ENCODE data around the gene TBC1D14. TPM values are rescaled to one million over a fixed set of nuclear protein-coding genes. Genes with fewer than 3 reads are reported as not detected.

Gene TBC1D14
- total and polyA plus RNA-seq, 4 donors = 15.1 to 60.1 (median 46.4) TPM

GRCh38 chr4:6964858-6965257 is 55.2 kb downstream of the TBC1D14 start:
- ATAC-seq (ENCODE audit: insufficient read depth, low FRiP score) (no peak), DNase-seq (no peak)
- no peak overlapping the region for H3K27ac ChIP-seq (ENCODE audit: low read depth in 1 of 2, low read length in 1 of 2)
- H3K9me3 ChIP-seq (ENCODE audit: control insufficient read depth in 4 of 4, insufficient read depth in 3 of 4, low read length in 3 of 4) = no peaks in the 10 kb centered on the region
- H3K9ac ChIP-seq (ENCODE audit: insufficient read depth in 1 of 2, low read length in 2 of 2) = no peak overlapping the region
- TF ChIP-seq, protein P1, sequence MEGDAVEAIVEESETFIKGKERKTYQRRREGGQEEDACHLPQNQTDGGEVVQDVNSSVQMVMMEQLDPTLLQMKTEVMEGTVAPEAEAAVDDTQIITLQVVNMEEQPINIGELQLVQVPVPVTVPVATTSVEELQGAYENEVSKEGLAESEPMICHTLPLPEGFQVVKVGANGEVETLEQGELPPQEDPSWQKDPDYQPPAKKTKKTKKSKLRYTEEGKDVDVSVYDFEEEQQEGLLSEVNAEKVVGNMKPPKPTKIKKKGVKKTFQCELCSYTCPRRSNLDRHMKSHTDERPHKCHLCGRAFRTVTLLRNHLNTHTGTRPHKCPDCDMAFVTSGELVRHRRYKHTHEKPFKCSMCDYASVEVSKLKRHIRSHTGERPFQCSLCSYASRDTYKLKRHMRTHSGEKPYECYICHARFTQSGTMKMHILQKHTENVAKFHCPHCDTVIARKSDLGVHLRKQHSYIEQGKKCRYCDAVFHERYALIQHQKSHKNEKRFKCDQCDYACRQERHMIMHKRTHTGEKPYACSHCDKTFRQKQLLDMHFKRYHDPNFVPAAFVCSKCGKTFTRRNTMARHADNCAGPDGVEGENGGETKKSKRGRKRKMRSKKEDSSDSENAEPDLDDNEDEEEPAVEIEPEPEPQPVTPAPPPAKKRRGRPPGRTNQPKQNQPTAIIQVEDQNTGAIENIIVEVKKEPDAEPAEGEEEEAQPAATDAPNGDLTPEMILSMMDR (IDR thresholded peaks at IDR 0.05; ENCODE audit: control extremely low read depth, extremely low read depth) = no peak
- no peak overlapping the region for H3K4me3 ChIP-seq
- H3K36me3 ChIP-seq (ENCODE audit: control insufficient read depth in 4 of 4, insufficient read depth in 4 of 4, low read length in 4 of 4) = peaks cover 0 to 11% (median 0%) of the 10 kb centered on the region in 4 donors
- 88 to 92% methylated on average over 5 of the region's 5 CpGs for WGBS, 2 donors
- no peaks in the 10 kb centered on the region for H3K27me3 ChIP-seq (ENCODE audit: control insufficient read depth in 3 of 3, insufficient read depth in 3 of 3, low read length in 2 of 3)
- H3K4me1 ChIP-seq (ENCODE audit: control insufficient read depth in 5 of 5, insufficient read depth in 5 of 5, low read length in 5 of 5) = peaks cover 0 to 5% (median 0%) of the 10 kb centered on the region in 5 donors

GRCh38 chr4:6965329-6965728 is 55.7 kb downstream of the TBC1D14 start:
- H3K27me3 ChIP-seq (ENCODE audit: control insufficient read depth in 3 of 3, insufficient read depth in 3 of 3, low read length in 2 of 3) = no peaks in the 10 kb centered on the region
- H3K9ac ChIP-seq (ENCODE audit: insufficient read depth in 1 of 2, low read length in 2 of 2) = no peak overlapping the region
- peaks cover 0 to 11% (median 0%) of the 10 kb centered on the region in 4 donors for H3K36me3 ChIP-seq (ENCODE audit: control insufficient read depth in 4 of 4, insufficient read depth in 4 of 4, low read length in 4 of 4)
- no peak overlapping the region for H3K4me3 ChIP-seq
- ATAC-seq (ENCODE audit: insufficient read depth, low FRiP score) = no peak
- DNase-seq = no peak
- H3K27ac ChIP-seq (ENCODE audit: low read depth in 1 of 2, low read length in 1 of 2) = no peak overlapping the region
- H3K9me3 ChIP-seq (ENCODE audit: control insufficient read depth in 4 of 4, insufficient read depth in 3 of 4, low read length in 3 of 4) = no peaks in the 10 kb centered on the region
- H3K4me1 ChIP-seq (ENCODE audit: control insufficient read depth in 5 of 5, insufficient read depth in 5 of 5, low read length in 5 of 5) = peaks cover 0 to 5% (median 0%) of the 10 kb centered on the region in 5 donors
- TF ChIP-seq, protein P1 (IDR thresholded peaks at IDR 0.05; ENCODE audit: control extremely low read depth, extremely low read depth) = no peak
- WGBS, 2 donors = 95 to 98% methylated on average over 3 of the region's 3 CpGs

DNA sequence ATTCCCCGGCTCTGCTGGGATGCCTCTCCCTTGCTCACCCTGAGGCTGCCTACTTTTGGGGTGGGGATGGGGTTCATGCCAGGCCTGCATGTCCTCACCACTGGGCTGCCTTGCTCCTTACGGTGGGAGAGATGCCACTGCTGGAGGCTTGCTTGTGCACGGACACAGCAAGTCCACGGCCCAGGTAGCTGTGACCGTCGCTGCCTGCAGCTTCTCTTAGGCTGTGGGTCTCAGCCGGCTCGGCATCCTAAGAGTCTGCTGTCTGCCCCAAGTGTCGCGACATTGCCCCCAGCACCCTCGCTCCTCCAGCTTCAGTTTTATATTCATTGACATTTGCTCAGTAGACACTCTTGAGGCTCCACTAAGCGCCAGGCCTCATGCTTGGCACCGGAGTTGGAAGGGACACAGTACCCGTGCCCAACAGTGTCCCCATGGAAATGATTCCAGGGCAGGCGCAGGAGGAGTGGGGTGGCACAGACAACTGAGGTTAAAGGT is 58.3 kb downstream of the TBC1D14 start:
- H3K4me3 ChIP-seq = no peak overlapping the region
- peak overlapping the region in 1 of 2 donors; percentile 11 for H3K9ac ChIP-seq (ENCODE audit: insufficient read depth in 1 of 2, low read length in 2 of 2)
- no peak overlapping the region for H3K27ac ChIP-seq (ENCODE audit: low read depth in 1 of 2, low read length in 1 of 2)
- no peak for ATAC-seq (ENCODE audit: insufficient read depth, low FRiP score)
- TF ChIP-seq, protein P1 (IDR thresholded peaks at IDR 0.05; ENCODE audit: control extremely low read depth, extremely low read depth) = no peak
- peaks cover 0 to 3% (median 0%) of the 10 kb centered on the region in 5 donors for H3K4me1 ChIP-seq (ENCODE audit: control insufficient read depth in 5 of 5, insufficient read depth in 5 of 5, low read length in 5 of 5)
- H3K27me3 ChIP-seq (ENCODE audit: control insufficient read depth in 3 of 3, insufficient read depth in 3 of 3, low read length in 2 of 3) = no peaks in the 10 kb centered on the region
- 91% methylated on average over 15 of the region's 15 CpGs for WGBS, 2 donors
- no peak for DNase-seq
- H3K36me3 ChIP-seq (ENCODE audit: control insufficient read depth in 4 of 4, insufficient read depth in 4 of 4, low read length in 4 of 4) = peaks cover 0 to 11% (median 0%) of the 10 kb centered on the region in 4 donors
- no peaks in the 10 kb centered on the region for H3K9me3 ChIP-seq (ENCODE audit: control insufficient read depth in 4 of 4, insufficient read depth in 3 of 4, low read length in 3 of 4)

DNA sequence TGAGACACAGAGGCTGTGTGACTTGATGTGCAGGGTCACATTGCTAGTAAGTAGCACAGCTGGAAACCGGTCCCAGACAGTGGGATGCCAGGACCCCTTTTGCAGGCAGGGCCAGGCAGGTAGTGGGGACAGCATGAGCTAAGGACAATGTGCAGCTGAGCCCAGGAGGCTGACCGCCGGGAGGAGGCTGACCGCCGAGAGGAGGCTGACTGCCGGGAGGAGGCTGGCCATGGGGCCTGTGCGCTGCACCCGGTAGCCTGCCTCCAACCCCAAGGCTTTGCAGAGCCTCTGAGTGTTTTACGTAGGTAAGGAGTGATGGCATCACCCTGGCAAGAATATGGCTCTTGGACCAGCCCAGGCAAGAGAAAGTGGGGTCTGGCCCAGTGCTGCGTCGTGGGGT is 58.9 kb downstream of the TBC1D14 start:
- H3K4me3 ChIP-seq = no peak overlapping the region
- ATAC-seq (ENCODE audit: insufficient read depth, low FRiP score) (no peak), DNase-seq (no peak)
- TF ChIP-seq, protein P1 (IDR thresholded peaks at IDR 0.05; ENCODE audit: control extremely low read depth, extremely low read depth) = no peak
- peaks cover 0 to 2% (median 0%) of the 10 kb centered on the region in 5 donors for H3K4me1 ChIP-seq (ENCODE audit: control insufficient read depth in 5 of 5, insufficient read depth in 5 of 5, low read length in 5 of 5)
- H3K9me3 ChIP-seq (ENCODE audit: control insufficient read depth in 4 of 4, insufficient read depth in 3 of 4, low read length in 3 of 4) = no peaks in the 10 kb centered on the region
- no peaks in the 10 kb centered on the region for H3K27me3 ChIP-seq (ENCODE audit: control insufficient read depth in 3 of 3, insufficient read depth in 3 of 3, low read length in 2 of 3)
- H3K27ac ChIP-seq (ENCODE audit: low read depth in 1 of 2, low read length in 1 of 2) = no peak overlapping the region
- 79 to 90% methylated on average over 10 to 11 of the region's 11 CpGs for WGBS, 2 donors
- peaks cover 0 to 11% (median 0%) of the 10 kb centered on the region in 4 donors for H3K36me3 ChIP-seq (ENCODE audit: control insufficient read depth in 4 of 4, insufficient read depth in 4 of 4, low read length in 4 of 4)
- H3K9ac ChIP-seq (ENCODE audit: insufficient read depth in 1 of 2, low read length in 2 of 2) = no peak overlapping the region

All from lung (tissue), 12 donors.